NCI-H446 treated with DMSO at 0.1 percent for 48 hours (cell line): Measurements from ENCODE around the gene MKX.

Source experiments
- DNase-seq: peaks from one replicate; lab custom pipeline; 2025; lab: John Stamatoyannopoulos, UW

MKX gene

DNA sequence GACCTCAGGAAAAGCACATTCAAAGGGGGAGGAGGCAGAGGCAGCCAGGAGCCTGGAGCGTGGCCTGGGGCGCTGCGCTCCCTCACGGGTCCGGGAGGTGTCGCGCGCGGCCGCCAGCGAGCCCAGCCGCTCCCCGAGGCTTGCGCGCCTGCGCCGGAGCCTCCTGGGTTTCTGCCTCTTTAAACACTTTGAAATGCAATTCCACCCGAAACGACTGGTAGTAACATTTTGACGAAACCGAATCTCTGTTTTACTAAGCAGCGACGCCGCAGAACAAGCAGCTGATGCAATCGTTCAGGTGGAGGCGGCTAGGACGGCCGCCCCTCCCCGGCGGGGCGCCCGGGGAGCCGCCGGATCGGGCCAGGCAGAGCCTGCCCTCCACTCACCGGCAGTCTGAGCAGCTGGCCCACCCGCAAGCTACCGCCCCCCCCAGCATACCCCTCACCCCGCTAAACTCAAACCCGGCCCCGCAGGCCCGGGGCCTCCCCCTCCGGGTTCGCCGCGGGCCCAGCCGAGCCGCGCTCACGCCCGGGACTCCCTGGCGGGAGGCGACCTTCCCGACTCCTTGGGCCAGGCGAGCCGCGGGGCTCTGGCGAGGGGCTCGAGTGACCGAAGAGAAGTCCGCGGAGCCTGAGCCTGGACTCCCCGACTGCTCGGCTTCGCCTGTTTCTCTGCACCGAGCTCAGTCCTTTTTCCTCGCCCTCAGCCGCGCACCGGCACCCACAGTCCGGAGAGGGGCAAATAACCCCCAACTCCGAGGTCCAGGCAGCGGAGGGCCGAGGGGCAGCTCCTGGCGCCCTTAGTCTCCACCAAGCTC, 3.2 kb downstream of the MKX start:
- peak; percentile 5 for DNase-seq

DNA sequence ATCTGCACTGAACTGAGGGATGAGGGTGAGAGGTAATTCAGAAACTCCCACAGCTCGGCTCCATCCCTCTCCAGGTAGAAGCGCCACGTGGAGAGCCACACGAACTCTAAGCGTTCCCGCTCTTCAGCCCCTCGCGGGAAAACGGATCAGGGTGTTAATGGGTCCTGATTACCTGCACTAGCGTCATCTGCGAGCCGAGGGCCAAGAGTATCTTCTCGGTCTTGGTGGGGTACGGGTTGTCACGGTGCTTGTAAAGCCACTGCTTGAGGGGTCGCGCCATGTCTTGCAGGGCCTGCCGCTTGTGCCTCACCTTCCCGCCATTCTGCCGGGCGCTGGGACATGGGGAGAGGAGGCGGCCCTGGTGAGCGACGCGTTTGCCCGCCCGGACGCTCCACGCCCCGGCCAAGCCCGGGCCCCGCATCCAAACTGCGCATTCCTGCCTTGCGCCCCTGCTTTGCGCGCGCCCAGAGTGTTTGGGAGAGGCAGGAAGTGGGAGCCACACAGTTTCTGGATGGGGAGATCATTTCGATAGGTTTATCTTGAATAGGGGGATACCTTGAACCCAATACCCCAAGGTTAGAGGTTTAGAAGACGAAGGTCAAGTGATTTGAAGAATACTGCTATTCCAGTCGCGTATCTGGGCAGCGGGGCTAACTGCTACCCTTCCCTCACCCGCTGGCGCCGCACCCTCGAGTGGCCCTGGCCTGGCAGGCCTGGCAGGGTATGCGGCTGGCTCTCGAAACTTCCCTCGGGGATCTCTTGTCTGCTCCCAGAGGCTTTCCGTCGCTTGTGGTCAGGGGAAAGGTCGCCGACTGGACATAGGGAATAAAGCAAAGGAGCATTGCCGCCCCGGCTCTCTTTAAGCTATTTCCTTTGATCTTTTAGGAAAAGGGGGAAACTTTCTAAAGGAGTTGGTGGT, 4.2 kb downstream of the MKX start:
- no peak for DNase-seq

DNA sequence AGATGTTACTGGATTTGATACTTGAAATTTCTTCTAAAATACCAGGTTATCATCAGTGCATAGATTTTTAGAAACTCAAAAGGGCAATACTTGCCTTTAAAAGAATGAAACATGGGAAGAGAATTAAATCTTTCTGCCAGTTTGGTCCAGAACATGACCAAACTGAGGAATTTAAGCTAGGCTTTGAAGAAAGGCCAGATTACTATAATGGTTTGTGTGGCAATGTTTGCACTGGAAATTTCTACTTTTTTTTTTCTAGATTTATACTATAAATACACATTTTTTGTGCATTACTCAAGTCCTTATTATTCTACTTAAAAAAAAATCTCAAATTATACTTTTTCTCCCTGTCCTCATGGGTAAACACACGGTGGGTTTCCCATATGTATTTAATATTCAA, 9.2 kb downstream of the MKX start:
- no peak for DNase-seq

DNA sequence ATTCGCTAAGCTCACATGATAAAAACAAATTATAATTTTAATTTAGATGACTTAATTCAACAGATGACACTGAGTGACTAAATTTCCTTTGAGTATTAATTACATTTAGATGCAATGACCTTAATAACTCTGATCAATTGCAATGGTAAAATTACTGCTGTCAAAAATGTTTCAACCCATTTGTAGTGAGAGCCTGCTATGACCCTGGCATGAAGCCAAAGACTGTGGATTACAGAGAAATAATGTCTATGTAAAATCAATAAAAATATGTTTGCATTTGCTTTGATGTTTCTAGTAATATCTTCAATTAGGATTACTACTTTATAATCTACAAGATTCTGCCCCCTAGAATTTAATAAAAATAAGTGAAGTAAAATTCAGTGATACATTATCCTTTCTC, 15.6 kb downstream of the MKX start:
- no peak for DNase-seq

DNA sequence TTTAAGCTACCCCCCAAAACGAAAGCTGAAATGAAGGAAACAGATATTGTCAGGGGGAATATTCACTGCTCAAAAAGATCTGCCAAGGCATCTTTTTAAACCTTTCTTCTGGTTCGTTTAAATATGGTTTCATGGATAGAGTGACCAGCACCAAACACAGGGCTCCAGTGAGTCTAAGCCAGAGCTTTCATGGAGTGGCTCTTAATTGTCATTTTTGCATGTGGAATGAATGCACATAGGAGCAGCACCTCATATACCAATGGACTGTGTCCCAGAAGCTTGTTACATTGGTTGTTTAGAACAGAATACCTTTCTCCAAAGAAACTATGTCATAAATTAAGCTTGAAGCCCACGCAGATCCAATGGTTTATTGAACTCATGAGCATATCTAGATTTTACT, 17.3 kb downstream of the MKX start:
- no peak for DNase-seq

DNA sequence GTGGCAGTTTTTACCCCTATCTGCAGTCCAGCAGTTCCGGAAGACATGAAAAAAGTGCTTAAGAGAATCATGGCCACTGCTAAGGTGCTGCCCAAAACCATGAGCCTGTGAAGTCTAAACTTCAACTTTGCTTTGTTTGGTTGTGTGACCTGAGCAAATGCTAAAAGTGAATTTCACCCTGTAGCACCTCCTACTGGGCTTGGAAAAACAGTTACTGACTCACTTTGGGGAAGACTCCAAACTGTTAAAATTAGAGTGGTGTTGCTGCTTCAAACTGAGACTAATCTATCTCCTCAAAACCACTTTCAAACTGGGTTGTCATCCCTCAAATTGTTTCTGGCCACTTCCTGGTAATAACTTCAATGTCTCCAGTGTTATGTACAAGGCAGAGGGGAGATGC, 21.3 kb downstream of the MKX start:
- DNase-seq, result no peak

DNA sequence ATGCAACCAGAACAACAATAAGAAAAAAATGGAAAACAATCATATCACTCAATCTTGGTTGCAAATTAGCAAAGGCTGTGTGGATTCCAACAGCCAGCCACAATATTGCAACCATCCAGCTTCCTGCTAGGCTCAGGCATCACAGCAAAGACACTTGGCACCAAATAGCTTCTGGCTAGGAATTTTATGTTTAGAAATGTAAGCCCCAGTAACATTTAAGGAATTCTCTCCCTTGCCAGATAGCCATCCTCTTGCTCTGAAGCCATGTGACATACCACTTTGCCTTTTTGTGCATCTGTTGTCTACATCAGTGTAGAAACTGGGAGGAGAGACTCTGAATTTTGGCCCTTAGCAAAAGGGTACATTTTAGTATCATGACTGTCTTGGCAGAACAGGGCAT, 22.2 kb downstream of the MKX start:
- DNase-seq, result no peak

DNA sequence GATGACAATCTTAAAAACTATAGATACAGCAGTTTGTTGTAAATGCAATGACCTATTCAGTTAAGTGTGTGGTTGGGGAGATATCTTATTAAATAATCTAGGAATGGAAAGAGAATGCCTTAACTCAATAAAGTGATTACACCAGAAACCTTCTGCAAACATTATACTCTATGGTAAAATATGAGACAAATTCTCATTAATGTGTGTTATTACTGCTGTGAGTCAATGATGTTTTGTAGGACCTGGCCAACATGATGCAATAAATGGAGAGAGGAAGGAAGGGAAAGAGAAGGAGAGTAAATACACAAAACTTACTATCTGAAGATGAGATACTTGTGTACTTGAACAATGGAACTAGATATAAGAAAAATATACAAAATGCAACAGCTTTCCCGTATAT, 25.1 kb downstream of the MKX start:
- no peak for DNase-seq

DNA sequence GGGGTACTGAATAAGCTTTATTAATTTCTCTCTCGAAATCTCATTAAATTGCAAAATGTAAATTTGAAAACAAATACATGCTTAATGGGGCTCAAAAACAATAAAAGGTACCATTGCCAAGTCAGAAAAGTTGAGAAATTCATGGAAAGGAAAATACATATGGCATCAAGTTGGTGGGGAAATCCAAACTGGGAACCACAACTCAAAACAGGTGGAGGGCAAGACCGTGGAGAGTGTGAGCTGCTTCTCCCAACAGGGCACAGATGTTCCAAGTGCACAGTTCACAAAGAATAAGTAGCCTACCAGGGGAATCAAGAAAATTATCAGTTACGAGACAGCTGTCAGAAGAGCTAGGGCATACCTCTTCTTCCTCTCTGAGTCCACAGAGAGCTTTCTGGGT, 26.6 kb downstream of the MKX start:
- DNase-seq, result no peak

DNA sequence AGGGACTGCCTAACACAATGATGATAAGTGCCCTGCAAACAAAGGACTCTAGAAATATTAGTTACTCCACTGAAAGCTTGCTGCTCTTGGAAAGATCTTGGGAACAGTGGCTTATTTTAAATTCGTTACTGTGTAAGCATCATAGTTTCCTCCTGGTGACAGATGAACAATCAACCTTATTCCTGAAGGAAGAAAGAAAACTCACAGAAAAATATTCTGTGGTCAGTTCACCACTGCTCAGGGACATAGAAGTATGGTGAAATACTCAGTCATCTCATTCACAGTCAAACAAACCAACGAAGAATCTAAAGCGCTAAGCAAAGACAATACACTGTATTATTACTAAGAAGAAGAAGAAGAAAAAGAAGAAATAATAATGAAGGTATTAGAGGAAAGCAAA, 27.8 kb downstream of the MKX start:
- no peak for DNase-seq

DNA sequence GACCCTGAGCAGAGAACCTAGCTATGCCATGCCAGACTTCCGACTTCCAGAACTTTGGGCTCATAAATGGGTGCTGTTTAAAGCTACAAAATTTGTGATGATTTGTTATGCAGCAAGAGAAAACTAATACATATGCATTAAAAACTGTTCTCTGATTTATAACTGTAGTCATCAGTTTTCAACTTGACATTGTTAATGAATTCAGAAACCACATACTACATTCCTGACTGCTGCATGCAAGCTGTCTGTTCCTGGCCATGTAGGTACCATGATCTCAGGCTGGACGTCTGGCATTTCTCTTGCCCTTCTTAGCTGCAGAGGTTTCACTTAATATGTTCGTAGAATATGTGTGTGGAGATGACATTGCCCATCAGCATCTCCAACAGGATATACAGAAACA, 28.4 kb downstream of the MKX start:
- no peak for DNase-seq

DNA sequence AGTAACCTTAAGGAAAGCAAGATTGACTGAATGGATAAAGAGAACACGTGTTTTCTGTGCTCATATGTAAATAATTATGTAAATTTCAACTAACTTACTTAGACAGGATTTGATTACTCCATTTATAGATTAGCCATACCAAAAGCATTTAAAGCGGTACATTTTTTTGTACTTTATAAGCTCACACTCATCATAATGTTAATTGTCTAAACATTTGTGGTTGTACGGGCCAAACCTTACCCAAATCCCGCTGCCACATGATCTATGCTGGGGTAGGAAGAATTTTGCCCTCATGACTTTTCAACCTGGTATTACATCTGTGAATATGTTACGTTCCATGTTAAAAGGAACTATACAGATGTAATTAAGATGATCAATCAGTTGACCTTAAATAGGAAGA, 29.1 kb downstream of the MKX start:
- no peak for DNase-seq

DNA sequence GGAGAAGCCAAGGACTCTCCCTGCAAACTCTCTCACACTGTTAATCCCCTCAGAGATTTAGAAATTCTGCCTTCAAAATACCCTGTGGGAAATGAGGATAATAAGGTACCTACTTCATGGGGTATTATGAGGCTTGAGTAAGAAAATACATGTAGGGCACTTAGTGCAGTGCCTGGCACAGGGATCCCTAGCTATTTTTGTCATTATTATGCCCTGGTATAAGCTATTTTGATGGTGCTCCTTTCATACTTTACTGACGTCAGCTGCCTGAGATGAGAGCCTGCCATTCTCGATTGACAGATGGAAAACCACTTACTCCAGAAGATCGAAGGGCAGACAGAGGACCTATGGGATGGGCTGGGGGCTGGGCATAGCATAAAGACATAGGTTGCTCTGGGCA, 30.1 kb downstream of the MKX start:
- DNase-seq, result no peak

DNA sequence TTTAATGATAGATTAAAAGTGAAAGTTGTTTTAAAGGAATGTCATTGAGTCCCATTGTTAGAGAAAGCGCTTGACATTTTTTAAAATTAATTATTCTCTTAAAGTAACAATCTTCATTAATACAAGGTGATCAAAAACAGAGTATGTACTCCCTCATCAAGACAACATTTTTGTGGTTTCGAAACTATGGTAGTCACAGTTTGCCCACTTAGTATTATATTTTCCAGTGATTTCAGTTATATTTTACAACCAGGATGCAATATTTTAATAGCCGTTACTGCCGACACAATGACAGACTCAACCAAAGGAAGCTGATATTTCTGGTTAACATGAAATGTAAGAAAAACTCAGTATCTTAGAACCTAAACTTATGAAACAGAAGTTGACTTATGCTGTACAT, 31.3 kb downstream of the MKX start:
- no peak for DNase-seq

DNA sequence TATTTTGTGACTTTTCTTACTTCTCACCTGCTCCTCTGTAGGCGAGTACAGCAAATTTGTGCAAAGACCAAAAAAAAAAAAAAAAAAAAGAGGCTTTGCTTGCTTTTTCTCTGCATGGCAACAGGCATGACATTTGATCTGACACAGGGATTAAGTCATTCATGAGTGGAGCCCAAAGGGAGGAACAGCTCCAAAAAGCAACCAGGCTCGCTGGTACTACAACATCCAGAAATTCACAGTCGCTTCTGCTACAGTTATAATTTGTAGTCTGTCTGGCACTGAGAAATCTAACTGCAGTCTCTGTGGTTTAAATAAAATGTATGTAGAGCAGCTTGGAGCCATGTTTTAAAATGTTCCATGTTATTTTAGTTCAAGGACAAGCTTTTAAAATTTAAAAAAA, 31.7 kb downstream of the MKX start:
- DNase-seq, result no peak

DNA sequence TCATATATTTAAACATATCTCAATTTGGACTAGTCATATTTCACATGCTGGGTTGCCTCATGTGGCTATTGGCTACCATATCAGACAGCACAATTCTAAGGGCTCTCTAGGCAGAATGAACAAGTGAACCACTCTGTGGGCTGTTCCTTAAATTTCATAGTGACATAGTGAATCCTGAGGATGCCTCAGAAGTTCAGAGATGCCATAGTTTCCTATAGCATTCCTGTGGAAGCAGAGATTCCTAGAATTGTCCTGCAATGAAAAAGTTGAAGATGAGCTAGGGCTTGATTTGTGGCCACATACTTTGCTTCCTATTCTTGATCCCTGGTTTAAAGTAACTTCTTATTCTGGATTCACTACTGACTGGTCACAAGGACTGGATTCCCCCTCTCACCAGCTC, 35.6 kb downstream of the MKX start:
- no peak for DNase-seq

DNA sequence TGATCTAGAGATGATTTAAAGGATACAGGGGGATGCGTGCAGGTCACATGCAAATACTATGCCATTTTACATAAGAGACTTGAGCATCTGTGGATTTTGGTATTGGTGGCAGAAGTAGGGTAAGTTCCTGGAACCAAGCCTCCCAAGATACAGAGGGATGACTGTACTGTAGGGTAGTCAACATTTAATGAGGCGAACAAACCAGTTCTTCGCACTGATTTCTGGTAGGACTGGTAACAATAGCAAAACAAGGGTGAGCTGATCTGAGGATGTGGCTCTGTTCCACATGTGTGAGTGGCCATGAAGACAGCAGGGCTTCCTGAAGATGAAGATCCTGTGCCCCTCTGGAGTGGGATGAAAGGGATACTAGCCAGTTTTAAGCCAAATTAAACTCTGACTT, 36.3 kb downstream of the MKX start:
- no peak for DNase-seq

DNA sequence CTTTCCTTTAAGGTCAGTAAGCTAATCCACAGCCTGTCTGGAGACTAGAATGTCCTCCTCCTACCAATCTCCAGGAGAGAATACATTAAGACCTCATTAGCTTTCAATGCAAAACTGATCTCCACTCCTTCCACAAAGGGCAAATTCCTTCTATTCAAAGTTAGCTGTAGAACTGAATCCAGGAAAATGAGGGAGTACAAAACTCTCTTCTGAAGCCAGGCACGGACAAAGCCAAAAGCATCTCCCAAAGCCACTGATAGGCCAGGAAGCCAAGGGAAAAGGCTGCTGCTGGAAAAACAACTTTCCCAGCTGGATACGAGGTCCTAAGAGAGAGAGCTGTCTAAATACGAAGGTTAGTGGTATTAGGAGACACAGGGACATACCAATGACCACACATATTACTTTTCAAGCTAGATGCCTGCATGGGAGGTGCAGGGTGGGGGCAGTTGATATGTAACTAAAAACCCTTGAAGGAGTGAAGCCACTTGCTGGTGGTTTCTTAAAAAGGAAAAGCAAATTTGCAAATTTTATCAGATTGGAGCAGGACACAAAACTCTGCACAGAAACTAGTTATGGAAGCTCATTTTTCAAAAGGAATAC, 43.6 kb downstream of the MKX start:
- no peak for DNase-seq

DNA sequence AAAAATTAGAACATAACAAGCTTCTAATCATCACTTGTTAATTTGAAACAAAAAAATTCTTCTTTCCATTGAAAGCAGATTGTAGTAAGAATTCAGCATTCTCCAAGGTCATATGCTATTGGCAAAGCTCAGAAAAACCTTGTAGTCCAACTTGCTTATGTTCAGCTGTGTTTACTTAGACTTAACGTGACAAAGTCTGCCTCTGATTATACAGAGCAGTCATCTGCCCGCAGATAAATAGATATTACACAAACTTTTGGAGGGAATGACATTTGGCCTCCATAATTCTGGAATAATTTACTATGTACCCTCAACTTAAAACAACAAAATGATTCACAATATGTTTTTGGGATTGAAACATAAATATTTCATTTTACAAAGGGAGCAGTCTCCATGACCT, 45.8 kb downstream of the MKX start:
- no peak for DNase-seq

DNA sequence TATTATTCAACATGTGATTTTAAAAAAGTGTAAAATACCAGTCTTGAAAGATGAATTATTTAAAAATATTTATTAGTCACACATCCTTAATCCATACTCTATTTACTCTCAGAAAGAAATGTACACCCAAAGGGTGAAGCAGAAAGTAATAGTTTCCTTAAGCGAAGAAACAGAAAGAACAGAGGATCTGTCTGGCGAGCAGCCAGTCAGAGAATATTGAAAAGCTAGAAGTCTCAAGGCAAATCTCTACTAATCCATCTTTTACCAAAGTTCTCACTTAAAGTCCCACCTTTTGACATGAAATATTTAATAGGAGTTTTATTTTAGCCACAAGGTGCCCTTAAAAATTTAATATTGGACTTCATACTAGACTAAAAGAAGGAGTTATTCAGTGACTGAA, 46.7 kb downstream of the MKX start:
- DNase-seq, result no peak

DNA sequence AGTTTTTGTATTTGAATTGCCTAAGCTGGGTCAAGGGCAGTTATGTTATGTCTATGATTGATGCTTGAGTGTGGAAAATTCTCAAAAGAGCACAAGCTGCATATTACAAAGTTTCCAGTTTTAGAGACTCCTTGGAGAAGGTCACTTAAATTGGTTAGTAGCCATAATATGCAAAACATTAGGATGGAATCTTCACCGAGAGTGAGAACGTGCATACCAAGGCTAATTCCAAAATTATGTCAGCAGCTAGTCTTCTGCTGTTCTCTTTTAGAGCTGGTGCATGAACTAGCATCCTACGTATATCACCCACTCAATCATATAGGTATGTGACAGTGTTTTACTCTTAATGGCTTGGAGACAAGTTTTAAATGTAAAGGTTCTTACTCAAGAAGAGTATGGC, 49.2 kb downstream of the MKX start:
- DNase-seq, result no peak

DNA sequence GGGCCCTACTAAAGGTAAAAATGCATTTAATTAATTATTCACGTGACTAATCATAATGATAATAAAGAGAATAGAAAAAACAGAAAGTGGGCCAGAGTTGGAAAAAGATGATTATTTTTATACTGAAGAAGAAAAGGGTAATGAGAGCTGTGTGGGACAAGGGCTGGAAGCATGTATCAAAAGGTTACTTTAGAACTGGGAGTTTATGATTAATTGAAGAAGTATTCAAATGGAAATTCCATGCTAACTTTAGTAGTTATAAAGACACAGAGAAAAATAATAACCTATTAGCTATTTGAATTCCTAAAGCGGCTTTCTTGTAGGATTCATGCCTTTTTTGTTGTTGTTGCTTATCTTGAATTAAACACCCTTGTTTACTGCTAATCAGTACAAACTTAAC, 49.9 kb downstream of the MKX start:
- no peak for DNase-seq

DNA sequence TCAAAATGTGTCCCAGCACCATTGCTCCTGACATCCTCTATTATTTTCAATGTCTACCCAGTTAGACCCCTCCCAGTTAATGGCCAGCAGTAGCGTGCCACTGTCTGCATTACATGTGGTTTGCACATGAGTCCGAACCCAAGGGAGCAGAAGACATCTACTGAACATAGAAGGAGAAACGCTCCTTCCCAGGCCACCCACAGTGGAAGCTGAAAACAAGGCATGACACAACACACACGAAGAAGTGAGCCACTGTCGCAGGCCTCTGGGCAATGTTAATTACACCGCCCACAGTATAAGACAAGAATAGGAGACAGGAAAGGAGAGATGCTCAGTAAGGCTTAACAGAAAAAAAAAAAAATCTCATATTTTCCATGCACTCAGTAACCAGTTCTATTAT, 50.5 kb downstream of the MKX start:
- no peak for DNase-seq
